GM18505 (cell line): ENCODE data around the gene TRIM65.

Source experiments
- ATAC-seq: cut with Tn5 transposase; IDR thresholded peaks from one replicate; pipeline ENCODE4 v1.9.1; 2021; ENCODE audit not compliant: unreplicated experiment
- POLR2A ChIP-seq: IDR thresholded peaks from 4 replicates; pipeline ENCODE4 v1.6.1; 2011; ENCODE audit warnings: borderline replicate concordance; ENCODE audit not compliant: insufficient read depth, insufficient read length; ENCODE audit errors: extremely low read depth

Gene TRIM65

DNA sequence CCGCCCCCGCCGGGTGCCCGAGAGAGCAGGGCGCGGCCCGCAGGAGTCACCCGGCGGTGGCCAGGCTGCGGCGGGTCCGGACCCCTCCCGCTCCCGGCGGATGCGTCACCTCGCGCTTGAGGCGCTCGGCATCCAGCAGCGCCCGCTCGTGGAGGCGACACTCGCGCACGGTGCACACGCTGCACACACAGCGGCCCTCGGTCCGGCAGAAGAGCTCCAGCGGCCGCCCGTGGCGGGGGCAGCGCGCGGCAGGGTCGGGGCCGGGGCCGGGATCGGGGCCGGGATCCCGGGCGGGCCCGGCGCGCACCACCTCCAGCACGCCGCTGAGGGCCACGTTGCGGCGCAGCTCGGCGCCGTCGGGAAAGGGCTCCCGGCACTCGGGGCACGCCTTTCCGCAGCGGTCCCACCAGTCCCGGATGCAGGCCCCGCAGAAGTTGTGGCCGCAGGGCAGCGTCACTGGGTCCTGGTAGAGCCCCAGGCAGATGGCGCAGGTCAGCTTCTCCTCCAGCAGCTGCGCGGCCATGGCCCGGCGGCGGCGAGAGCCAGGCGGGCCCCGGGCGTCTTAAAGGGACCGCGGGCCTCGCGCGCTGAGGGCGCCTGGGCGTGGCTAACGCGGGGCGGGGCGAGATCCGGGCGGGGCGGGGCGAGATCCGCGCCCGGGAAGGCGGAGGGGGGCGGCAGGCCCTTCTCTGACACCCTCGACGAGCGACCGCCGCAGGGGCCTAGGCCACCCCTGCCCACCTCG lies at the start of gene TRIM65:
Gene TRIM65 (minus strand): TSS at position 537 of the 745 bp plus-strand sequence. CDS start 14 bp downstream, at position 523.
- peak; percentile 86 for TF ChIP-seq POLR2A
- peak; percentile 53 for ATAC-seq

DNA sequence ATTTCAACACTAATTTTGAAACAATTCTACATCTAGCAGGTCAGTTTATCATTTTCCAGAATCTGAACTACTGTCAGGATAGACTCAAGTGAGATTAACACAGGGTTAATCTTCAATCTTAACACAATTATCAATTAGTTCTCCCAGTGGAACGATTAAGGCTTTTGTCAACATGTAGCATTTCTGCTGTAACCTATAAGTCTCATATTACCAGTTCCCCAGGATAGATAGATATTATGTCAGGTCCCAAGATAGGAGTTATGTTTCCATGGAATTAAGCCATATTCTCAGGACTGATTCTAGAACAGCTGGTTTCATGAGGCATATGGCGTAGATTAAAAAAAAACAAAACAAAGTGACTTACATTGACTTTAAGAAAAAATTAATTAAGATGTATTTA lies 48.5 kb upstream of the TRIM65 start:
- no peak for TF ChIP-seq POLR2A
- no peak for ATAC-seq

GRCh38 chr17:75943491-75943890 lies 46.7 kb upstream of the TRIM65 start:
- no peak for ATAC-seq
- no peak for TF ChIP-seq POLR2A

DNA sequence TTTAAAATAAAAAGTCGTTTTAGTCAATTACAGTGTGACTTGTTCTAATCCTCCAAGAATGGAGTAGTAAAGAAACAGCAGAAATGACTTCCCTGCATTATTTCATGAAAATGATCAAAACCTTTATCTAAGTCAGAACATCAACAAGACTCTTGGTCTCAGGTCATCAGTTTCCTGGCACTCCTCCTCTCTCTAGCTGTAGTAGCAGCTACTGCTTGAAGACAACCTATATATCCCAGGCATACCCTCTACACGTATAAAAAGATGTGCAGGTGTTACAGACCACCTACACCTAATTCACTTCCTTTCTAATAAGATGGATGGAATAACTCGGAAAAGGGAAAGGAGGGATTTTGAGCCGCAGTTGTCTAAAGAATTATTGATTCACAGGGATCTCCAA lies 45.7 kb upstream of the TRIM65 start:
- ATAC-seq = no peak
- TF ChIP-seq POLR2A = no peak

GRCh38 chr17:75941442-75941819 lies 44.7 kb upstream of the TRIM65 start:
- ATAC-seq = no peak

DNA sequence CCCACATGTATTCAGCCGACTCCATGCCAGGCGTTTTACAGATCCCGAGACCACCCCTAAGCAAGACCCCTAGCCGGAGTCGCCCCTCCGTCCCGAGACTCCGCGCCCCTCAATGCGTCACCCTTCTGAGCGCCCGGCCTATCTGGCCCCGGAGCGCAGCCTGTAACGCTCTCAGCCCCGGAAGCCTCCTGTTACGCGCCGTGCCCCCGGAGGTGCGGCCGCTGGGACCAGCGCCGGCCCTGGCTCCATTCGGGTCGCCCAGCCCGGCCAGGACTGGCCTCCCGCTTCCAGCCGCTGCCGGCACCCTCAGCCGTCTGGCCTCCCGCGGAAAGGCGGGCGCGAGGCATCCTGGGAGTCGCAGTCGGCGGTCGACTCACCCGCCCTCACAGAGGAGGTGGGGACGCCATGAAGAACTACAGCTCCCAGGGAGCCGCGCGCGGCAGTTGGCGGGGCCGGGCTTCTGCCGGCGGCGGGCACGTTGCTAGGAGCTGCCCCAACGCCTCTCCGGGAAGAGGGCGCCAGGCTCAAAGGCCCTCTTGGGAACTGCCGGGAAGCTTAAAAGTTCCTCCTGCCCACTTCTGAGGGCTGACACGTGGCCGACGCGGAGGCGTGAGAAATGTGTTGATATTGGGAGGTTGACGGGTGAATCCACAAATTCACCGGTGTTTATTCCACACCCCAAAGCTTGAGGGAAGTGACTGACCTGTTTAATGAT lies 44.1 kb upstream of the TRIM65 start, which contains the start of gene FBF1:
Gene FBF1 (minus strand): TSS at position 316 of the 715 bp plus-strand sequence. CDS start 2,893 bp downstream, outside the sequence.
- peak; percentile 88 for TF ChIP-seq POLR2A
- ATAC-seq = peak; percentile 90

More at GRCh38 chr17:75941442-75941819, 44.7 kb upstream of the TRIM65 start:
- no peak for TF ChIP-seq POLR2A

DNA sequence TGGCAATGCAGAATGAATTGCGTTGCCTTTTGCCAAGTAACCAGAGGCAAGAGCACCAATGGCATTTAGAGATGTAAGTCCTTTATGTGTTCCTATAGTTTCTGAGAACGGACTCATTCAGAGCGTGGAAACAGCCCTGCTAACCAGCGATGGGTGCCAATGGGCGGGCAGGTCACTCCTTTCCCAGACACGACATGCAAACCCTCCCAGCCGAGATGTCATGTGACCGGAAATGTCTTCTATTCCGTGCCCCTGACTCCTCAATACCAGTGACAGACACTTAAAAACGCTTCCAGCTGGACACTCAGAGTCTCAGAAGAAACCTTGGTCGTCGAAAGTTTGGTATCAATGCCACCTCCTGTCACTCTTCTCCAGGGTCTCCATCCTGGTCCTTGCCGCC lies 40.9 kb upstream of the TRIM65 start:
- no peak for ATAC-seq

DNA sequence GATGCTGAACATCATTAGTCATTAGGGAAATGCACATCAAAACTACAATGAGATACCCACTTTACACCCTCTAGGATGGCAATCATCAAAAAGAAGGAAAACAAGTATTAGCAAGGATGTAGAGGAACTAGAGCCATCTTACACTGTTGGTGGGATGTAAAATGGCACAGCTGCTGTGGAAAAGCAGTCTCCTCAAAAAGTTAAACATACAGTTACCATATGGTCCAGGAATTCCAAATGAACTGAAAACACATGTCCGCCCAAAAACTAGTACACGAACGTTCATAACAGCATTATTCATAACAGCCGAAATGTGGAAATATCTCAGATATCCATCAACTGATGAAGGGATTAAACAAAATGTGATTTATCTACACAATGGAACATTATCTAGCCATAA lies 37.1 kb upstream of the TRIM65 start:
- ATAC-seq = no peak
- no peak for TF ChIP-seq POLR2A

More for the DNA sequence above, 40.9 kb upstream of the TRIM65 start:
- TF ChIP-seq POLR2A = no peak

GRCh38 chr17:75932852-75933251 lies 36.1 kb upstream of the TRIM65 start:
- ATAC-seq = no peak
- no peak for TF ChIP-seq POLR2A

- TF ChIP-seq POLR2A = no peak
- no peak for ATAC-seq
These were observed 34.3 kb upstream of the TRIM65 start for GRCh38 chr17:75931062-75931461.

DNA sequence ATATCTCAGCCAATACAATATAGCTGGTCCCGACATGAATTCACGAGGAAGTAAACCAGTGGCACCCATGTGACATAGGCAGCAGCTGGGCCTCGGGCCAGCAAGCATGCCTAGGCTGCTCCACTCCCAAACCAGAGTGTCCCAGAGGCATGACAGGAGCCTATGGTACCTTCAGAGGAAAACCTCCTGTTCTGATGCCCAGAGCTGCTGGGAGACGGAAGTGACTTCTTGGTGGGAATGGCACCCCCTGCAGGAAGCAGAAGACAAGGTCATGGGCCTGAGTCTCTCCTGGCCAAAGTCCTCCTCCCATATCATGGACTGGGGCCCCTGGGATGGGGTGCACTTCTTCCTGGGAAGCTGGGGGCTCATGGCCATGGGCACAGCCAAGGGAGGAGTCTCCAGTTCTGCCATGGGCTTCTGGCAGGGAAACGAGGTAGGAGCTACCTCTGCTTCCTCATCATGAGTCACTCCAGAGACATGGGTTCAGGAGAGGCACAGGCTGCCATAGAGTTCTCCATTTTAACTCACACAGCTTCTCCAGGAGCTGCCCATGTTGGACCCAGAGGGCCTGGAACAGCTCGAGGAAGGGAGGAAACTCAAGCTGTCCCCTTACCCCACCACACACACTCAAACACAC lies 30.7 kb upstream of the TRIM65 start:
- TF ChIP-seq POLR2A = no peak

DNA sequence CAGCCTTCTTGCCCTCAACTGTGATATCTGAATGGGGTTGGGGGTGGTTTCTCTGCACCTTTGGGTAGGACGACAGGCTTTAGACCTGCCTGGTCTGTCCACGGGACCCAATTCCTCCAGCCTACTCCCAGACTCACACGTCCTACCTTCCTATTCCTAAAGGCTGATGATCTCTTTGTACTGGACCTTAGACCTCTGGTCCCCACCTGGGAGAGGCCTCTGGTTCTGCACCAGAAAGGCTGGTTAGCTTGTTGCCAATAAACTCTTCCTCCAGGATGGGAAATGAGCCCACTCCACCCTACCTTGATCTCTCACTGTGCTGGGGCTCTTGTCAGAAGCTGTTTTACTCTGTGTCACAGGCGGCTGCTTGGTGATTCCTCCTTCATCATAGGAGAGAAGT lies 29.7 kb upstream of the TRIM65 start:
- TF ChIP-seq POLR2A = no peak
- ATAC-seq = no peak

More for the DNA sequence above, 30.7 kb upstream of the TRIM65 start:
- ATAC-seq = no peak

DNA sequence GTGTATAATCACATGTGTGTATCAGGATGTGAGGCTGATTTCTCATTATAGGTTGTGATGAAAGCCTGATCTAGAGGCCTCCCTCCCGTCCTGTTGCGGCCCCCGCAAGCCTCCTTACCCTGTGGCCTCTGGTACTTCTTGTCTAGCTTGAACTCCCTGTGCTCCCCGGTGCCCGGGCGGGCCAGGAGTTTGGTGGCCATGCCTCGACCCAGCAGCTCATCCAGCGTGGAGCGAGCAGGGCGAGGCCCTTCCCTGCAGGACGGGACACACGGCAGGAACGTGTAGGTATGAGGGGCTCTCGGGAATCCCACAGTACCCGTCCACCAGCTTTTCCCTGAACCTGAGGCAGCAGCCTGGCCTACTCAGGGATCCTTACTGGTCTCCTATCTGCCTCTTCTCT lies 29.2 kb upstream of the TRIM65 start:
- TF ChIP-seq POLR2A = no peak
- no peak for ATAC-seq
